Activated gamma-delta T cell (primary cell): Measurements from ENCODE around the gene PLCB3.
A peak's percentile ranks its signal among the peaks of the same experiment; 100 is the strongest.

Source experiments
- DNase-seq: peaks from one replicate; lab custom pipeline; 2025; lab: John Stamatoyannopoulos, UW

Gene PLCB3

DNA sequence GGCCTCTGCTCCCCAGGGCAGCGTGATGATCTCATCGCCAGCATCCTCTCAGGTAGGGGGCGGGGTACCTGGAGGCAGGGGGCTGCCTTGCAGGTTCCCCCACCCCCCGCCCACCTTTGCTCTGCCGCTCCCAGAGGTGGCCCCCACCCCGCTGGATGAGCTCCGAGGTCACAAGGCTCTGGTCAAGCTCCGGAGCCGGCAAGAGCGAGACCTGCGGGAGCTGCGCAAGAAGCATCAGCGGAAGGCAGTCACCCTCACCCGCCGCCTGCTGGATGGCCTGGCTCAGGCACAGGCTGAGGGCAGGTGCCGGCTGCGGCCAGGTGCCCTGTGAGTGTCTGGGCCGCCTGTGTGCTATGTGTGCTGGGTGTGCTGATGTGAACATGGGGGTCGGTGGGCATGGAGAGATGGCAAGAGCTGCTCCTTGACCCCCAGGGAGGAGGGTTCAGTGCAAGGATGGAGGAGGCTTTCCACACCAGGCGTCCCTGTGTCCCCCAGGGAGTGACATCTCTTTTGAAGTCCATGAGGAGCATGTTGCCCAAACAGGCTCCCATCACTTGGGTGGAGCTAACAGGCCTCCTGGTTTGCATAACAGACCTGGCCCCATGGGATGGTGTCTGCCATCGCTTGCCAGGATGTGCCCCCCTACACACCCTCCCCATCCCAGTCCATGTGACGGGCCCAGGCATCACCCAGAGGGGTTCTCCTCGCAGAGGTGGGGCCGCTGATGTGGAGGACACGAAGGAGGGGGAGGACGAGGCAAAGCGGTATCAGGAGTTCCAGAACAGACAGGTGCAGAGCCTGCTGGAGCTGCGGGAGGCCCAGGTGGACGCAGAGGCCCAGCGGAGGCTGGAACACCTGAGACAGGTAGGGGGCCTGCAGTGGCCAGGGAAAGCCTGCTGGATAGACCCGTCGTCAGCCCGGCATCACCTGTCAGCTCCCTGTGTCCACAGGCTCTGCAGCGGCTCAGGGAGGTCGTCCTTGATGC is 14.1 kb downstream of the PLCB3 start:
- no peak for DNase-seq

DNA sequence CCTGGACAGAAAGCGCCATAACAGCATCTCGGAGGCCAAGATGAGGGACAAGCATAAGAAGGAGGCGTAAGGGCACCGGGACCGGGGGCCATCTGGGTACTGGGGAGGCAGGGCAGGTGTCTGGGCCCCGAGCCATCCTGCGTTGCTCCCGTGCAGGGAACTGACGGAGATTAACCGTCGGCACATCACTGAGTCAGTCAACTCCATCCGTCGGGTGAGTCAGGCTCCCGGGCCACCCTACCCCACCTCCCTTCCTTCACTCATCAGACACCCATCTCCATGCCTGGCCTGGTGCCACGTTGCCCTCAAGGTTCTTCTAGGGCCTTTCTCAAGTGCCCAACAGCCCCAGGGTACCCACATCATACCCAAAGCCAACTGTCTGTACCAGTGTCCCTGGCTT is 15.0 kb downstream of the PLCB3 start:
- DNase-seq, result no peak

DNA sequence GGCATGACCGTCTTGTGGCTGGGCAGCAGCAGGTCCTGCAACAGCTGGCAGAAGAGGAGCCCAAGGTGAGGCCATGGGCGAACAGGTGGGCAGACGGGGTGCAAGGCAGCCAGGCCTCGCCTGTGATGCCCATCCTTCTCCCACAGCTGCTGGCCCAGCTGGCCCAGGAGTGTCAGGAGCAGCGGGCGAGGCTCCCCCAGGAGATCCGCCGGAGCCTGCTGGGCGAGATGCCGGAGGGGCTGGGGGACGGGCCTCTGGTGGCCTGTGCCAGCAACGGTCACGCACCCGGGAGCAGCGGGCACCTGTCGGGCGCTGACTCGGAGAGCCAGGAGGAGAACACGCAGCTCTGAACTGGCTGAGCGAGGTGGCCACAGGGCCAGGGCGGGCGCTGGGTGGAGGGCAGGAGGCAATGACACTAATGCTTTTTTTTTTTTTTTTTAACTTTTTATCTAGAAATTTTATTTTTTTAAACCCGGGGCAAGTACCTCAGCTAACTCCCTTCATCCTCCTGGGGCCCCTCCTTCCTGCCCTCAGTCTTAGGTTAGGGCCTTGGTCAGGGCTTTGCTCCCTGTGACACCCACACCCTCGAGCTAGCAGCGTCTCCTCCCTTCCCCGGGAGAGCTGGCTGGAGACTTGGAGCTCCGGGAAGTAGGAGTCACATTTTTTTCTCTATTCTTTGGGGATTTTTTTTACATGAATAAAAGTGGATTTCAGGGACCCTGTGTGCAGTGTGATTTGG is 16.0 kb downstream of the PLCB3 start:
- DNase-seq, result no peak

GRCh38 chr11:64268025-64268892 is 16.9 kb downstream of the PLCB3 start:
- DNase-seq, result no peak

DNA sequence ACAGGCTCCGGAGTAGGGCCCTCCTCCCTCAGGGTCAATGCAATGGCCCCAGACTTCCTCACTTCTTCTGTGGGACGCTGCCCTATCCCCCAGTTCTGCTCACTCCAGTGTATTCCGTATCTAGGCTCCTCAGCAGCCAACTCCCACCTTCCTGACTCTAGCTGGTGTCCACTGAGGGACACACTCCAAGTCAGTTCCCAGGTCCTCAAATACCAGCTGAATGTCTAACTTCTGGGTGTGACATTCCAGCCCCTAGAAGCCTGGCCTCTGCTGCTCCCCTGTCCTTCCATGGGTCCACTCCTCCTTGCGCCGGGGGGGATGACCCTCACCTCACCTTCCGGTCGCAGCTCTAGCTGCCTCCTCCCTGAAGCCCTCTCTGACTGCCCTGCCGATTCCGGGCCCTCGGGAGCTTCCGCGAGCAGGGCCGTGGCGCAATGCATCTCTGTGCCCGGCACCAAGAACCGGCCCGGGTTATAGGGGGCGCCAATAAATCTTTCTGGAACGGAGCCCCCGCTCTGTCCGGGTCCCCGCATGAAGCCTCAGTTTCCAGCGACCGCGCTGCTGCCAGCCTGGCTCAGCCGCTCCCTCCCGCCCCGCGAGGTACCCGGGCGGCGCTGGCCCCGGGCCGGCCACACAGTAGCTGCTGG is 17.7 kb downstream of the PLCB3 start:
- no peak for DNase-seq

DNA sequence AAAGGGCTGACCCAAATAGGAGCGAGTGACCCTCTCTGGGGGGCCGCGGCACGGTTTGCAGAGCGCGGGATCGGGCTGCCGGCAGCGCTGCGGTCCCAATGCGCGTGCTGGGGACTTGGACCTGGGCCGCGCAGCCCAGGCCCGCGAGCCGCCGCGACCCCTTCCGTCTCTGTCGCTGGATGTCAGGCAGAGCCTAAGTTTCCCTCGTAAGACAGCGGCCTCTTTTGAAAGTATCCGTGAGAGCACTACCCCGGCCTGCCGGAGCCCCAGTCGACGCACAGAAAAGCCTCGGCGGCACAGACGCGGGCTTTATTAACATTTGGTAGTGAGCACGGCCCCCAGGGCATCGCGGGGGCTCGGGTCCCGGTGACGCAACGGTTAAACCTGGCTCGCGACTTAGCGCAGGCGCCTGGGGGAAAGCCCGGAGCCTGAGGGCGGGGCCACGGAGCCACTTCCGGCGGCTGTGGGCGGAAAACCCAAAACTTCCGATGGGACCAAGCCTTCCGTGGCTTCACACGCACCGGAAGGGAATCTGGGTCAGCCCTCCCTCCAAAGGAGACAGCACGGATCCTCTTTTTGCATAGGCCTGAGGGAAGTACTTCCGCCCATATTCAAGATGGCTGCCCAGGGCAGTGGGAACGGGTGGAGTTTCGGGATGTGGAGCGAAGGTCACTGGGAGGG is 18.4 kb downstream of the PLCB3 start:
- peak; percentile 92 for DNase-seq

- DNase-seq, result no peak
Observed at GRCh38 chr11:64275031-64275800, 23.9 kb downstream of the PLCB3 start.

DNA sequence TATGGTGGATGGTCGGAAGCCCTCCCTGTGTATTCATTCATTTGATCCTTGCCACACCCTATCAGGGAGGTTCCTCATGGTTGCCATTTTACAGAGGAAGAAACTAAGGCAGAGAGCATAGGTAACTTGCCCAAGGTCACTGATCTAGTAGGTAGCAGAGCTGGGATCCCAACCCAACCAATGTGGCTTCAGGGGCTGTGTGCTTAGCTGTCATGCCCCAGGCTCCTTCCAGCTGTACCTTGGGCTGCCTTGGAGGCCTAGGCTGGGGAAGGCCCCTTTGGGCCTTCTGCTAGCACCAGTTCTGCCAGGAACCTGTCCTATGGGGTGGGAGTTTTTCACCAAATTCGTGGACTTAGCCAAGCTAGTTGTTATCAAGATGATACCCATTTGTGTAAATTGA is 24.5 kb downstream of the PLCB3 start:
- no peak for DNase-seq

GRCh38 chr11:64276653-64277431 is 25.5 kb downstream of the PLCB3 start:
- no peak for DNase-seq

GRCh38 chr11:64278576-64279190 is 27.4 kb downstream of the PLCB3 start:
- DNase-seq, result no peak

DNA sequence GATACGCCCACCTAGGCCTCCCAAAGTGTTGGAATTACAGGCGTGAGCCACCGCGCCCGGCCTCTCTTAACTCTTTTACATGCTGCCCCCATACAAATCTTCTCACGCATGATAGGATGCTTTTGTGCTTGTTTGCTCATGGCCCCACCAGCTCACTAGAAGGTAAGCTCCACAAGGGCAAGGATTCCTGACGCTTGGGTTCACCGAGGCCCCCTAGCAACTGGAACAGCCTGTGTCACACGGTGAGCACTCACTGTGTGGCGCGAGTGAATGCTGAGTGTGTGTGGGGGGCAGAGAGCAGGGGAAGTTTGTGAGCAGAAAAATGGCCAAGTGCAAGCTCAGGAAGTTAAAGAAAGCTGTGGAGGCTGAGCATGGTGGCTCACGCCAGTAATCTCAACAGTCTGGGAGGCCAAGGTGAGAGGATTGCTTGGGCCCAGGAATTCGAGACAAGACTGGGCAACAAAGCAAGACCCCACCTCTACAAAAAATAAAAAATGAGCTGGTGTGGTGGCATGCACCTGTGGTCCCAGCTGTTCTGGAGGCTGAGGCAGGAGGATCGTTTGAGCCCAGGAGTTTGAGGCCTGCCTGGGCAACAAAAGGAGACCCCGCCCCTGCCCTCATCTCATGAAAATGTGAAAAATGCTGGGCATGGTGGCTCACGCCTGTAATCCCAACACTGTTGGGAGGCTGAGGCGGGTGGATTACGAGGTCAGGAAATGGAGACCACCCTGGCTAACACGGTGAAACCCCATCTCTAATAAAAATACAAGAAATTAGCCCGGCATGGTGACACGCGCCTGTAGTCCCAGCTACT is 30.8 kb downstream of the PLCB3 start:
- no peak for DNase-seq

DNA sequence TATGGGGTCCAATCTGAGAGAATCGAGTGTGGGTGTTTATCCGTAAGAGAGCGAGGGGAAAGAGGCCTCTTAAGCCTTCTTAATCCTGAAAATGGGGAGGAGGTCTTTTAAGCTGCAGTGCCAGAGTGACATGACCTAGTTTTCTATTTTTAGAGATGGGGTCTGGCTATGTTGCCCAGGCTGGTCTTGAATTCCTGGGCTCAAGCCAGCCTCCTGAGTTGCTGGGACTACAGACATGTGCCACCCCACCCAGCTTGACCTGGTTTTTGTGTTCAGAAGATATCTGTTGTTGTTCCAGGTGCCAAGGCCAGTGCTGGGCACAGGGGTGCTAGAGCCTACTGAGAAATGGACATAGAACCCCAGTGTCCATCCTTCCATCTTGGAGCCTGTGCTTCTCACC is 31.8 kb downstream of the PLCB3 start:
- no peak for DNase-seq

- DNase-seq, result peak; percentile 85
Observed at GRCh38 chr11:64284048-64284961, 33.0 kb downstream of the PLCB3 start, which contains the start of gene BAD. TSS of gene BAD (minus strand) at chr11:64284665. CDS start at chr11:64284368, 297 bp downstream.

- peak; percentile 84 for DNase-seq
Observed at GRCh38 chr11:64284962-64285884, 33.9 kb downstream of the PLCB3 start, which contains the start of gene GPR137. TSS of gene GPR137 (plus strand) at chr11:64285848. CDS start at chr11:64286525, 677 bp downstream.
